GM21367 (cell line): ENCODE measurements around the gene ANKZF1.
"Not testable (repeated sequence)": the region's sequence is repeated elsewhere in the genome, so short reads cannot be mapped to it uniquely, and the experiment has no call there.

Experiments
- ATAC-seq: cut with Tn5 transposase; IDR thresholded peaks from one replicate; pipeline ENCODE4 v1.9.1; 2021; ENCODE audit not compliant: unreplicated experiment

The ANKZF1 gene, protein sequence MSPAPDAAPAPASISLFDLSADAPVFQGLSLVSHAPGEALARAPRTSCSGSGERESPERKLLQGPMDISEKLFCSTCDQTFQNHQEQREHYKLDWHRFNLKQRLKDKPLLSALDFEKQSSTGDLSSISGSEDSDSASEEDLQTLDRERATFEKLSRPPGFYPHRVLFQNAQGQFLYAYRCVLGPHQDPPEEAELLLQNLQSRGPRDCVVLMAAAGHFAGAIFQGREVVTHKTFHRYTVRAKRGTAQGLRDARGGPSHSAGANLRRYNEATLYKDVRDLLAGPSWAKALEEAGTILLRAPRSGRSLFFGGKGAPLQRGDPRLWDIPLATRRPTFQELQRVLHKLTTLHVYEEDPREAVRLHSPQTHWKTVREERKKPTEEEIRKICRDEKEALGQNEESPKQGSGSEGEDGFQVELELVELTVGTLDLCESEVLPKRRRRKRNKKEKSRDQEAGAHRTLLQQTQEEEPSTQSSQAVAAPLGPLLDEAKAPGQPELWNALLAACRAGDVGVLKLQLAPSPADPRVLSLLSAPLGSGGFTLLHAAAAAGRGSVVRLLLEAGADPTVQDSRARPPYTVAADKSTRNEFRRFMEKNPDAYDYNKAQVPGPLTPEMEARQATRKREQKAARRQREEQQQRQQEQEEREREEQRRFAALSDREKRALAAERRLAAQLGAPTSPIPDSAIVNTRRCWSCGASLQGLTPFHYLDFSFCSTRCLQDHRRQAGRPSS

DNA sequence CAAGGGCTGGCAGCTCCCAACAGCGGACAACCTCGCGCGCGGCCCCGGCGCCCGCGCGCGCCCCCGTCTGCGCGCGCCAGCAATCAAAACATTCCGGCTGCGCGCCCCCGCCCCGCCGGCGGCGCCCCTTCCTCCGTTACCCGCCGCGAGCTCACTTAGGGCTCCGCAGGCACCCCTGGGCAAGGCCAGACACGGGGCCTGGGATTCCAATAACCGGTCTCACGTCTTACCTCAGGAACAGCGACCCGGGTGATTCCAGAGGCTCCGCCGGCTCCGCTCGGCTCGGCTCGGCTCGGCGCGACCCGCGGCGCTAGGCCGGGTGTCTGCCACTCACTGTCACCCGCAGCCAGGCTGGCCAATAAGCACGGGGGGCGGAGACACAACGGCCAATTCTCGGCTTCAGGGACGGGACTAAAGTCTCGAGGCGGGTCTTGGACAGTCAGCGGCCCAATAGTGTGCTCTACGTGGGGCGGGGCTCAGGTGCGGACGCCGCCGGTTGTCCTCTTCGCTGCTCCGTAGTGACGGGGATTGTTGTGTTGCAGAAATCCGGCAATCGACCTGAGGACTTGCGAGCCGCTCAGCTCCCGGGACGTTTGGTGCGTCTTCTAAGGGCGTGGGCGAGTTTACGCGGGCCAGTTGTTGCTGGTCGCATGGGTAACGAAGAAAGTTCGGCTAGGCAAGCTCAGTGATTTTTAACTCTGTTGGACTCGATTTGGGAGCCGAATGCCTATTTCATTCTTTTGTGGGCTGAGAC lies at the start of gene ANKZF1, which contains the start of gene ATG9A:
Gene ANKZF1 (plus strand): TSS at position 502 of the 754 bp plus-strand sequence. CDS start 452 bp downstream, outside the sequence.
Gene ATG9A (minus strand): TSS at position 332 of the 754 bp plus-strand sequence. CDS start 1,612 bp downstream, outside the sequence.
- ATAC-seq, result peak; percentile 92

DNA sequence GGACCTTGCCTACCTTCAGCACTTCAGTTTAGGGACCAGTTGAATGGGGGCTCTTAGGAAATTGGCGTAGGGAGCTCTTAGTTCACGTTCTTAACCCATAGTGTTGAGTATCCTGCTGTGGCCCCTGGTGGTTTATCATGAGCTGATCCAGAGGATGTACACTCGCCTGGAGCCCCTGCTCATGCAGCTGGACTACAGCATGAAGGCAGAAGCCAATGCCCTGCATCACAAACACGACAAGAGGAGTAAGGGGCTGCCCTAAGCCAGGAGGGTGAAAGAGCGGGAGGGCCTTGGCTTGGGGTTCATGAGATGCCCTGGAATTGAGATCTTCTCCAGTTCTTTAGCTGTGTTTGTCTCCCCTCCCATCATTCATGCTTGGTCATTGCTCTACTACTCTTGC lies 48.6 kb upstream of the ANKZF1 start:
- ATAC-seq, result no peak

DNA sequence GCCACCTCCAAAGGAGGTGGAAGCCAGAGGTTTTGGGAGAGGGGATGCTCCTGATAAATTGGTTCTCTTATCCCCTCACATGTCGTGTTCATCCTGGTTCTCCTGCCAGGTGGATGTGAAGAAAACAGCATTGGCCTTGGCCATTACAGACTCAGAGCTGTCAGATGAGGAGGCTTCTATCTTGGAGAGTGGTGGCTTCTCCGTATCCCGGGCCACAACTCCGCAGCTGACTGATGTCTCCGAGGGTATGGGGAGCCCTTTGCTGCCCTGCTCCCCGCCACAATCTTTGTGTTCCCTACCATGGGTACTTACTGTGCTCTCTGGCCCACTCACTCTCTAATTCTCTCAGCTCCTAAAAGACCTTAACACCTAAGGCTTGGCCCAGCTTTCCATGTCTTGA lies 48.1 kb upstream of the ANKZF1 start:
- no peak for ATAC-seq

DNA sequence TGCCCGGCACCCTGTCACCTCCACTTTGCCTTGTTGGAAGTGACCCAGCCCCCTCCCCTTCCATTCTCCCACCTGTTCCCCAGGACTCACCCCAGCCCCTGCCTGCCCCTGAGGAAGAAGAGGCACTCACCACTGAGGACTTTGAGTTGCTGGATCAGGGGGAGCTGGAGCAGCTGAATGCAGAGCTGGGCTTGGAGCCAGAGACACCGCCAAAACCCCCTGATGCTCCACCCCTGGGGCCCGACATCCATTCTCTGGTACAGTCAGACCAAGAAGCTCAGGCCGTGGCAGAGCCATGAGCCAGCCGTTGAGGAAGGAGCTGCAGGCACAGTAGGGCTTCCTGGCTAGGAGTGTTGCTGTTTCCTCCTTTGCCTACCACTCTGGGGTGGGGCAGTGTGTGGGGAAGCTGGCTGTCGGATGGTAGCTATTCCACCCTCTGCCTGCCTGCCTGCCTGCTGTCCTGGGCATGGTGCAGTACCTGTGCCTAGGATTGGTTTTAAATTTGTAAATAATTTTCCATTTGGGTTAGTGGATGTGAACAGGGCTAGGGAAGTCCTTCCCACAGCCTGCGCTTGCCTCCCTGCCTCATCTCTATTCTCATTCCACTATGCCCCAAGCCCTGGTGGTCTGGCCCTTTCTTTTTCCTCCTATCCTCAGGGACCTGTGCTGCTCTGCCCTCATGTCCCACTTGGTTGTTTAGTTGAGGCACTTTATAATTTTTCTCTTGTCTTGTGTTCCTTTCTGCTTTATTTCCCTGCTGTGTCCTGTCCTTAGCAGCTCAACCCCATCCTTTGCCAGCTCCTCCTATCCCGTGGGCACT lies 47.1 kb upstream of the ANKZF1 start:
- ATAC-seq, result no peak

DNA sequence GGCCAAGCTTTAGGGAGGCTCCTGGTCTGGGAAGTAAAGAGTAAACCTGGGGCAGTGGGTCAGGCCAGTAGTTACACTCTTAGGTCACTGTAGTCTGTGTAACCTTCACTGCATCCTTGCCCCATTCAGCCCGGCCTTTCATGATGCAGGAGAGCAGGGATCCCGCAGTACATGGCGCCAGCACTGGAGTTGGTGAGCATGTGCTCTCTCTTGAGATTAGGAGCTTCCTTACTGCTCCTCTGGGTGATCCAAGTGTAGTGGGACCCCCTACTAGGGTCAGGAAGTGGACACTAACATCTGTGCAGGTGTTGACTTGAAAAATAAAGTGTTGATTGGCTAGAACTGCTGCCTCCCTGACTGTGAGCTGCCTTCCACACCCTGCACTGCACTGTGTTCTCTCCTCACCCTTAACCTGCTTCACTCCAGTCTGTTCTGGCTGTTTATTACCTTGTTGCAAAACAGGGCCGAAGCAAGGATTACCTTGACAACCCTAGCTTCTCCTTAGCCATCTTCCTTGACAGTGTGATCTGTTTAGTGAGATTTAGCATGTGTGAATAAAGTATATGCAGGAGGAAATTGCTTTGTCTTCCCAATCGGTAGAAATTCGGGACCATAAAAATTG lies 46.3 kb upstream of the ANKZF1 start:
- ATAC-seq, result no peak

DNA sequence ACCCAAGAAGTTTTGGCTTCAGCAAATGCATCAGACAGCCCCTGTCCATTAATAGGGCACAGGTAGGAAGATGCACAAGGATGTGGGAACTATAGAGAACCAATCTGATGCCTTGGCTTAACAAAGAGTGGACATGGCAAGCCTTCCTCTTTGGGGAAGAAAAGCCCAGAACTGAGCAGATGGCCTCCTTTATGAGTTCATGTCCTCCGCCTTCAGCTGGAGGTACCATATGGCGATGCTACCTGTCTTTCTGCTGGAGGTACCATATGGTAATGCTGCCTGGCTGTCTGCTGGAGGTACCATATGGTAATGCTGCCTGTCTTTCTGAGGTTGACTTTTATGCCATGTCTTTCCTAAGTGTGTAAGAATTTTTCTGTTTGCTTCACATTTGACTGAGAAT lies 45.5 kb upstream of the ANKZF1 start:
- ATAC-seq, result no peak

DNA sequence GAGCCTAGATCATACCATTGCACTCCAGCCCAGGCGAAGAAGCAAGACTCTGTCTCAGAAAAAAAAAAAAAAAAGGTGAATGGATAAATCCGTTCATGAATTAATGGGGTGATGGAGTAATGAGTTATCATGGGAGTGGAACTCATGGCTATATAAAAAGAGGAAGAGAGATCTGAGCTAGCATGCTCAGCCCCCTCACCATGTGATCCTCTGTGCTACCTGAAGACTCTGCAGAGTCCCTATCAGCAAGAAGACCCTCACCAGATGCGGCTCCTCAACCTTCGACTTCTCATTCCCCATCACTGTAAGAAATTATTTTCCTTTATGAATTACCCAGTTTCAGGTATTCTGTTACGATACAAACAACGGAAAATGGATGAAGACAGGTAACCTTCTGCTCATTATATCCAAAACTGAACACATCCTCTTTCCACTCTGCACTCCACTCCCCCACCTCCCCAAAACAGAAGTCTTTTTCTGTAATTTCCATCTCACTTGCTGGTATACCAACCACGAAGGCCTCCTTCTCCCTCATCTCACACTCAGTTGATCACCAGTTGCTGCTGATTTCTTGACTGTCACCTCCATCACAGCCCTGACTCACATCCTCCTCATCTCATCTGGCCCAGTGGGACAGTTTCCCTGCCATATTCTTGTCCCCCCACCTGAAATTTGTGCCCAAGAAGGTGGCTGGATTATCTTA lies 42.7 kb upstream of the ANKZF1 start:
- no peak for ATAC-seq

DNA sequence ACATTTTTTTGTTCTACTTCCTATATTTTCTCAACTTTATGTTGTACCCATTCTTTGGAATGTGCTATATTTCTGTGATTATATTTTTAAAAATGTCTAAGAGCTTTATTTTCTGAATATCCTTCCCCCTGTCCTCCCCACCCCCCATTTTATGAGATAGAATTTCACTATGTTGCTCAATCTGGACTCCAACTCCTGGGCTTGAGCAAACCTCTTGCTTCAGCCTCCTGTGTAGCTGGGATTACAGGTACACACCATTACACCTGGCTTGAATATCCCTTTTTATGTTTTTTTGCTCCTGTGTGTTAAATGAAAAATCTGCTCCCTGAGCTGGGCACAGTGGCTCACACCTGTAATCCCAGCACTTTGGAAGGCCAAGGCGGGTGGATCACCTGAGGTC lies 32.2 kb upstream of the ANKZF1 start:
- ATAC-seq, result no peak

DNA sequence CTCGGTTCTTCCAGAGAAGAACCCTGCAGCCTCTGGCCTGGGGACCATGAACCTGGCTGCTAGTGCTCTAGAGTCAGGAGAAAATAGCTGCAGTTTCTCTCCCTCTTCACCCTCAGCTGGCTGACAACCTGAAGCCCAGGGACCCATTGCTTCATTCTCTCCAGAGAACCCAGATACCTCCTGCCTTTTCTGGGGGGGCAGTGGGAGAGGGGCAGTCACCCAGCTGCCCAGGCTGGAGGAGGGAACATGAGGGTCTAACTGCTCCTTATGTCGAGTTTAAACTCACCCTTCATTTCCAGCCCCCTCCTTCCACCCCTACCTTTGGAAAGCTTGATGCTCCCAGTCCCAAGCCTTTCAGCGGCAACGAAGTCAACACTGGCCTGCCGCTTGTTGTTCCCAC lies 30.6 kb upstream of the ANKZF1 start:
- no peak for ATAC-seq

DNA sequence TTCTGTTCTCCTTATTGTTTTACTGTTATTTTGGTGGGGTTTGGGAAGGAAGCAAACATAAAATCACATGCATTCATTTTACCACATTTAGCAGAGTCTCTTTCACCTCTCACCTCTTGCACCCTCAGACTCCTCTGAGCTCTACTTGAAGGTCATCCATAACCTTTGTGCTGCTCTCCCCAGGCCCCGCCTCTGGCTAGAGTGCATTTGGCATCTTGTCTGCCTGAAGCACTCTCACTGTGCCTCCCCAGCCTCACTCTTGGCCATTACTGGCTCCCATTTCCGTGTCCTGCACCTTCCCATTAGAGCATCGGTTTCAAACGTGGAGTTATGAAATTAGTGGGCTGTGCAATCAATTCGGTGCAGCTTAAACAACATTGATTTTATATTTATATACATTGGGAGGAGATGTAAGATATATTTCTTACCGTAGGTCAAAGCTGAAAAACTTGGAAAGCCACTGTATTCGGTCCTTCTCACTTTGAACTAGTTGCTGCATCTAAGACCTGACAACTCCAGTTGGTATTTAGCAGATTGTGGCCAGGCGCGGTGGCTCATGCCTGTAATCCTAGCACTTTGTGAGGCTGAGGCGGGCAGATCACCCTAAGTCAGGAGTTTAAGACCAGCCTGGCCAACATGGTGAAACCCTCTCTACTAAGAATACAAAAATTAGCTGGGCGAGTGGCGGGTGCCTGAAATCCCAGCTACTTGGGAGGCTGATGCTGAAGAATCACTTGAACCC lies 30.0 kb upstream of the ANKZF1 start:
- ATAC-seq, result no peak

DNA sequence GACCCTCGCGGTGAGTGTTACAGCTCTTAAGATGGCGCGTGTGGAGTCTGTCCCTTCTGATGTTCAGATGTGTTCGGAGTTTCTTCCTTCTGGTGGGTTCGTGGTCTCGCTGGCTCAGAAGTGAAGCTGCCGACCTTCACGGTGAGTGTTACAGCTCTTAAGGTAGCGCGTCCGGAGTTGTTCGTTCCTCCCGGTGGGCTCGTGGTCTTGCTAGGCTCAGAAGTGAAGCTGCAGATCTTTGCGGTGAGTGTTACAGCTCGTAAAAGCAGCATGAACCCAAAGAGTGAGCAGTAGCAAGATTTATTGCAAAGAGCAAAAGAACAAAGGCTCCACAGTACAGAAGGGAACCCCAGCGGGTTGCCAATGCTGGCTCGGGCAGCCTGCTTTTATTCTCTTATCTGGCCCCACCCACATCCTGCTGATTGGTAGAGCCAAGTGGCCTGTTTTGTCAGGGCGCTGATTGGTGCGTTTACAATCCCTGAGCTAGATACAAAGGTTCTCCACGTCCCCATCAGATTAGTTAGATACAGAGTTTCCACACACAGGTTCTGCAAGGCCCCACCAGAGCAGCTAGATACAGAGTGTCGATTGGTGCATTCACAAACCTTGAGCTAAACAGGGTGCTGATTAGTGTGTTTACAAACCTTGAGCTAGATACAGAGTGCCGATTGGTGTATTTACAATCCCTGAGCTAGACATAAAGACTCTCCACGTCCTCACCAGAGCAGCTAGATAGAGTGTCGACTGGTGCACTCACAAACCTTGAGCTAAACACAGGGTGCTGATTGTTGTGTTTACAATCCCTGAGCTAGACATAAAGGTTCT lies 28.9 kb upstream of the ANKZF1 start:
- not testable (repeated sequence) for ATAC-seq

DNA sequence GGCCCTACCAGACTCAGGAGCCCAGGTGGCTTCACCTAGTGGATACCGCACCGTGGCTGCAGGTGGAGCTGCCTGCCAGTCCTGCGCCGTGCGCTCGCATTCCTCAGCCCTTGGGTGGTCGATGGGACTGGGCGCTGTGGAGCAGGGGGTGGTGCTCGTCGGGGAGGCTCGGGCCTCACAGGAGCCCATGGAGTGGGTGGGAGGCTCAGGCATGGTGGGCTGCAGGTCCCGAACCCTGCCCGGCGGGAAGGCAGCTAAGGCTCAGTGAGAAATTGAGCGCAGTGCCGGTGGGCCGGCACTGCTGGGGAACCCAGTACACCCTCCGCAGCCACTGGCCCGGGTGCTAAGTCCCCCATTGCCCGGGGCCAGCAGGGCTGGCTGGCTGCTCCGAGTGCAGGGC lies 28.3 kb upstream of the ANKZF1 start:
- not testable (repeated sequence) for ATAC-seq

DNA sequence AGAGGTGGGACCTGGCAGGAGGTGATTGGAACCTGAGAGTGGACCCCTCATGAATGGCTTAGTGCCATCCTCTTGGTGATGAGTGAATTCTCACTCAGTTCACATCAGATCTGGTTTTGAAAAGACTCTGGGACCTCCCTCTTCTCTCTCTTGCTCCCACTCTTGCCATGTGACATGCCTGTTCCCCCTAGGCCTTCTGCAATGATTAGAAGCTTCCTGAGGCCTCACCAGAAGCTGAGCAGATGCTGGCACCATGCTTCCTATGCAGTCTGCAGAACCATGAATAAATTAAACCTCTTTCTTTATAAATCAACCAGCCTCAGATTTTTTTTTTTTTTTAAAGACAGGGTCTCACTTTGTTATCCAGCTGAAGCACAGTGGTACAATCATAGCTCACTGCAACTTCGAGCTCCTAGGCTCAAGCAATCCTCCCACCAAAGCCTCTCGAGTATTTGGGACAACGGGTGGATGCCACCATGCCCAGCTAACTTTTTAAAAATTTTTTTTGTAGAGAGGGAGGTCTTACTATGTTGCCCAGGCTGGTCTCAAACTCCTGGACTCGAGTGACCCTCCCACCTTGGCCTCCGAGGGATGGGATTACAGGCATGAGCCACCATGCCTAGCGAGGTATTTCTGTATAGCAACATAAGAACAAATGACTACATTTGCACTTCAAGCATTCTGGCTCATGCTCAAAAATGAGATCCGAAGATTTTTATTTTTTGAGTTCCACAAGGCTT lies 25.0 kb upstream of the ANKZF1 start:
- ATAC-seq, result no peak

DNA sequence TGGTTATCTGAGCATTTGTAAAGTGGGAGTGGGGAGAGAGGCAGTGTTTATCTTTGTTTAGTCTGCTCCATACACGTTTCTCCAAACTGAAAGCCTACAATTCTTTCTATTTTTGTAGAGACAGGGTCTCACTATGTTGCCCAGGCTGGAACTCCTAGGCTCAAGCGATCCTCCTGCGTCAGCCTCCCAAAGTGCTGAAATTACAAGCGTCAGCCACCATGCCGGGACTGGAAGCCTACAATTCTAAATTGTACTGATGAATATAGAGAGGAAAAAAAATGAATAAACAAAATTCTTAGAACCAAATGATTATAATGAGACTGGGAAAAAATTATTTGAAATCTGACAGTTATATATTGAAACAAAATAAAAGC lies 24.5 kb upstream of the ANKZF1 start:
- ATAC-seq, result no peak

DNA sequence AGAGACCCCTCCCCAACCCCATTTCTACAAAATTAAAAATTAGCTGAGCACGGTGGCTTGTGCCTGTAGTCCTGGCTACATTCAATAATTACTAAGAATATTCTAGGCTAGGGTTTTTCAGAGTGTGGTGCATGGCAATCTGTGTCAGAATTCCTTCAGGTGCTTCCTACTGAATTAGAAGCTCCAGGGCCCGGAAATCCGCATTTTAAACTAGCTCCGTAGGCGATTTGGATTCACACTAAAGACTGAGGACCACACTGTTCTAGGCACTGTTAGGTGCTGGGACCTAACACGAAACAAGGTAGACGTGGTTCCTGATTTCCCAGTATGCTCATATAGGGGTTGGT lies 23.7 kb upstream of the ANKZF1 start:
- no peak for ATAC-seq

DNA sequence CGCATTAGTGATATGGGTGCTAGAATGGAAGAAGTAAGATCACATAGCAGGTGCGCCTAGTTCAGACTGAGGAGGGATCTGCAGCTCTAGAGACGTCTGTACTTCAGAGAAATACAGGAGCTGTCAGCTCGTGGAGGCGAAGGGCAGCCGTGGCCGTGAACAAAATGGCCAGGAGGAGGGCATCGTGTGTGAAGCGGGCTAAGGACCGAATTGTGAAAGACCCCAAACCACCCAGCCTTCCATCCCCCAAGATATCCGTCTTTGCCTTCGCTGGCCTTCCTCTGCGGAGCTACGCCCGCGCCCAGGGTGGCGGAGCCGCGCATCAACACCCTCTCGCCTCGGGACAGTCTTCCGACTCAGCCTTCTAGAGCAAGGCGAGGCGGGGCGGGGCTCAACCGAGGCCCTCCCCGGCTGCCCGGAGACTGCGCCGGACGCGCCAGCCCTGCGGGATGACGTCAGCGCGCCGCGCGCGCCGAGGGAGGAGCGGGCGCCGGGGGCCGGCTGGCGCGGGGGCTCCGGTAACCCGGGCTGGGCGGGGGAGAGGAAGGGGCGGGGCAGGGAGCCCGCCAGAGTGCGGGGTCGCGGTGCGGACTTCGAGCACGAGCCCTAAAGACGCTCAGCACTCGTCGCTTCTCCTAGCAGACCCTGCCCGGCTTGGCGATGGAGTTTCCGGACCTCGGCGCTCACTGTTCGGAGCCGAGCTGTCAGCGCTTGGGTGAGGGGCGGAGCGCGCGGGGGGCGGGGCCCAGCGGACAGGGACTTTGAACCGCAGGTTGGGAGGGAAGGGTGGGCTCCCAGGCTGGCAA lies 23.1 kb upstream of the ANKZF1 start, which contains the start of gene ZFAND2B:
Gene ZFAND2B (plus strand): TSS at position 455 of the 806 bp plus-strand sequence. CDS start 206 bp downstream, at position 661.
- peak; percentile 94 for ATAC-seq
